ENCODE measurements around the gene NCAN.

NCAN gene

DNA sequence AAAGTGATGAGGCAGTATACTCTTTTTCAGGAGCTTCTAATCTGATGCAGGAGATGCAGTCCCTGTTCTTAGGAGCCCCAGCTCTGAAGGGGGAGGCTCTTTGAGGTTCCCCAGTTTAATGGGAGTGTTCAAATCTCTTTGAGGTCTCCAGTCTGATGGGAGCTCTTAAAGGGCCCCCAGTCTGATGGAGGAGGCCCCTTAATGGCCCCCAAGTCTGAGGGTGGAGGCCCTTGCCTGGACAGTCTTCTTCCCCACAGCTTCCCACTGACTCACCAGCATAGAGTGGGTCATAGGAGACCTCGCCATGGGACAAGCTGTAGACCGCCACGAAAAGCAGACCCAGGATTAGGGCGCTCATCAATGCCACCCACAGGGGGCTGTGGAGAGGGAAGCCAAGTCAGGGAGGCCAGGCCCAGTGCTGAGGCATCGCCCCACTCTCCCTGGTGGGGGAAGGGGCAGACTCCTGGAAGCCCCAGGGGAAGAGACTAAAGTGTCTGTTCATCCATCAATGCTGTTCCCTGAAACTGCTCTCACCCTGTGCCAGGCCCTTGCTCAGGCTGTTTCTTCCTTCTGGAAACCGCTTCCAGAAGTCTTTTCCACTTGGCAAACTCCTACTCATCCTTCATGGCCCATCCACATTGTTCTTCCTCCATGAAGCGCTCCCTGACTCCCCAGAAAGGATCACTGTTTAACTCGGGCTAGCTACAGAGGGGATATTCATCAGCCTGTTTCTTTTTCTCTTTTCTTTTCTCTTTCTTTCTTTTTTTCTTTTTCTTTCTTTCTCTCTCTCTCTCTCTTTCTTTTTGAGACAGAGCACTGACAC, 59.2 kb downstream of the NCAN start:
- Histone ChIP-seq H3K4me3 (ENCODE audit: low read length) (no peak overlapping the region), H3K36me3 (ENCODE audit: control insufficient read depth, insufficient read depth, low read length) (peaks cover 2% of the 10 kb centered on the region; the same call in 1 of the 2 replicates), H3K27me3 (ENCODE audit: control insufficient read depth, insufficient read depth, low read length) (no peaks in the 10 kb centered on the region), H3K9me3 (ENCODE audit: control insufficient read depth, insufficient read depth, low read length) (no peaks in the 10 kb centered on the region), H3K27ac (ENCODE audit: low read length) (no peak overlapping the region), H3K4me1 (ENCODE audit: control insufficient read depth, insufficient read depth, low read length) (peaks cover 4% of the 10 kb centered on the region; the same call in 1 of the 2 replicates)
- no peak for DNase-seq (ENCODE audit: low read depth, low spot score)
- no CpG with 5 or more reads among the region's 8 CpGs for WGBS (ENCODE audit: insufficient coverage, insufficient read length)

DNA sequence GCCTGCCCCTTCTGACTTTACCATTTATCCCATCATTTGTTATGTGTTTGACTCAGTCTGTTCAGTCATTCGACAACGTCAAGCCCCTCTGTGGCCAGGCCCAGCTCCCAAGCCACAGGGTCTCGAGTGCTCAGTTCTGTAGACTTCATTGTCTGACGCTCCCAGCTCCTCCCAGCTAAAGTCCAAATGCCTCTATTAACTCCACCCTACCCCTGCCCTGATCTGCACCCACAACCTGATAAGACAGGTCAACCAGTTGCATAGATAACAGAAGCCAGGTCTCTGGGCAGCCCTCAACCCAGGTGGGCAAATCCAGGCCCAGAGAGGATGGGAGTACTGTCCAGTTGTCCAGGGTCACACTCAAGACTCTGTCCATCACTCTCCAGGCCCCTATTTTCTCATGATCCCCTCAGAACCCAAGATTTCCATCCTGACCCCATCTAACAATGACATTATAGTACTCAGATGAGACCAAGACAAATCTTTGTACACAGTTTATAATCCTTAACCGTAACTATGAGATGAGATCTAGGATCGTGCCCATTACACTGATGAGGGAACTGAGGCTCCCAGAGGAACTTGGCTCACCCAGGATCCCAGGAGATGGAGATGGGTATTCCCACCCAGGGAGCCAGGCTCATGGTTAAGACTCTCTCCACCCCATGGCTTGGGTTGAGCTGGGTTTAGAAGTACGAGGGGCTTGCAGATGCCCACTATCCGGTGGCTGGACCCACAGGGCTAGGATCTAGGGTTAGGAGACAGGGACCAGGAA, 60.3 kb downstream of the NCAN start:
- no peak overlapping the region for H3K27ac ChIP-seq (ENCODE audit: low read length)
- no peak for DNase-seq (ENCODE audit: low read depth, low spot score)
- no peak overlapping the region; the same call in 1 of the 2 replicates for H3K4me3 ChIP-seq (ENCODE audit: low read length)
- H3K9me3 ChIP-seq (ENCODE audit: control insufficient read depth, insufficient read depth, low read length), result no peaks in the 10 kb centered on the region
- H3K27me3 ChIP-seq (ENCODE audit: control insufficient read depth, insufficient read depth, low read length), result no peaks in the 10 kb centered on the region
- peaks cover 4% of the 10 kb centered on the region; the same call in 1 of the 2 replicates for H3K4me1 ChIP-seq (ENCODE audit: control insufficient read depth, insufficient read depth, low read length)
- peaks cover 10% of the 10 kb centered on the region for H3K36me3 ChIP-seq (ENCODE audit: control insufficient read depth, insufficient read depth, low read length)
- no CpG with 5 or more reads among the region's 8 CpGs for WGBS (ENCODE audit: insufficient coverage, insufficient read length)

DNA sequence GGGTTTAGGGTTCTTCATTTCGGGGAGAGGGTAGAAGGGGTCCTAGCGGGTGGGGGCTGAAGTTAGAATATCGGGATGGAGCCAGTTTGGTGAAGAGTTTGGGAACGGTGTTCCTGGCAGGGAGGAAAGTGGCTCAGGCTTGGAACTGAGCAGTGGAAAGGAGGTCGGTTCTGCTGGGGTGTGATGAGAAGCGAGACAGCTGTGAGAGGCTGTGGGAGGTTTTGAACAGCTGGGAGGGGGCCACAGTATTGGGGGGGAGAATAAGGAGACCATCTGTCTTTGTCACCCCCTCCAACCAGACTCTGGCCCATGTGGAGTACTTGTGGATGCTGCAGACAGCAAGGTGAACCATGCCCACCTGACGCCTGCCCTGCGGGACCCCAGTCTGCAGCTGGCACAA, 62.4 kb downstream of the NCAN start:
- Histone ChIP-seq H3K9me3 (ENCODE audit: control insufficient read depth, insufficient read depth, low read length) (no peaks in the 10 kb centered on the region), H3K4me1 (ENCODE audit: control insufficient read depth, insufficient read depth, low read length) (peaks cover 4% of the 10 kb centered on the region; the same call in 1 of the 2 replicates), H3K27ac (ENCODE audit: low read length) (no peak overlapping the region), H3K27me3 (ENCODE audit: control insufficient read depth, insufficient read depth, low read length) (no peaks in the 10 kb centered on the region), H3K36me3 (ENCODE audit: control insufficient read depth, insufficient read depth, low read length) (peaks cover 21% of the 10 kb centered on the region), H3K4me3 (ENCODE audit: low read length) (no peak overlapping the region)
- DNase-seq (ENCODE audit: low read depth, low spot score), result no peak
- no CpG with 5 or more reads among the region's 8 CpGs for WGBS (ENCODE audit: insufficient coverage, insufficient read length)

- no peak for DNase-seq (ENCODE audit: low read depth, low spot score)
- Histone ChIP-seq H3K4me3 (ENCODE audit: low read length) (no peak overlapping the region), H3K27me3 (ENCODE audit: control insufficient read depth, insufficient read depth, low read length) (no peaks in the 10 kb centered on the region), H3K9me3 (ENCODE audit: control insufficient read depth, insufficient read depth, low read length) (no peaks in the 10 kb centered on the region), H3K36me3 (ENCODE audit: control insufficient read depth, insufficient read depth, low read length) (peaks cover 29% of the 10 kb centered on the region), H3K27ac (ENCODE audit: low read length) (no peak overlapping the region), H3K4me1 (ENCODE audit: control insufficient read depth, insufficient read depth, low read length) (peaks cover 4% of the 10 kb centered on the region; the same call in 1 of the 2 replicates)
- no CpG with 5 or more reads among the region's 9 CpGs for WGBS (ENCODE audit: insufficient coverage, insufficient read length)
Observed at GRCh38 chr19:19274716-19275565, 63.2 kb downstream of the NCAN start.

- Histone ChIP-seq H3K4me1 (ENCODE audit: control insufficient read depth, insufficient read depth, low read length) (peaks cover 2% of the 10 kb centered on the region; the same call in 1 of the 2 replicates), H3K27me3 (ENCODE audit: control insufficient read depth, insufficient read depth, low read length) (no peaks in the 10 kb centered on the region), H3K36me3 (ENCODE audit: control insufficient read depth, insufficient read depth, low read length) (peaks cover 30% of the 10 kb centered on the region), H3K4me3 (ENCODE audit: low read length) (no peak overlapping the region), H3K9me3 (ENCODE audit: control insufficient read depth, insufficient read depth, low read length) (no peaks in the 10 kb centered on the region), H3K27ac (ENCODE audit: low read length) (no peak overlapping the region)
- DNase-seq (ENCODE audit: low read depth, low spot score), result no peak
- WGBS (ENCODE audit: insufficient coverage, insufficient read length), result no CpG with 5 or more reads among the region's 12 CpGs
Observed at GRCh38 chr19:19276386-19276785, 64.6 kb downstream of the NCAN start.

DNA sequence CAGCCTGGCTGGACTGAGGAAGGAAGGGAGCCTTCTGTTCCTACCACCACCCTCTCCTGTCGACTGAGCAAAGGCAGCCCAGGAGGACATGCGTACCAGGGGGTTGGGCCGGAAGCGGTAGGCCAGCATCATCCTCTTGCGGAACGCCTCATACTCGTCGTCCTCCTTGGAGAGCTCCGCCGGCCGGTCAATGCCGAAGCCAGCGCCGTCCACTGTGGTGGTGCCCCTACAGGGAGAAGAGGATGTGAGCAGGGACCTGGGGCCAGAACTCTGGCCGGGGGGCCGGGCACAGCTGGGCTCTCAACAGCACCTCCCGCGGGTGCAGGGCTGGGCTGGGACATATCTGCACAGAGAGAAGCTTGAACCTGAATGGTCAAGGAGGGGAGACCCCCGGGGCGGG, 65.1 kb downstream of the NCAN start:
- peaks cover 30% of the 10 kb centered on the region for H3K36me3 ChIP-seq (ENCODE audit: control insufficient read depth, insufficient read depth, low read length)
- no CpG with 5 or more reads among the region's 20 CpGs for WGBS (ENCODE audit: insufficient coverage, insufficient read length)

GRCh38 chr19:19278315-19278714, 66.6 kb downstream of the NCAN start:
- no peak for DNase-seq (ENCODE audit: low read depth, low spot score)
- no peak overlapping the region for H3K27ac ChIP-seq (ENCODE audit: low read length)
- H3K4me3 ChIP-seq (ENCODE audit: low read length), result no peak overlapping the region
- no peaks in the 10 kb centered on the region for H3K9me3 ChIP-seq (ENCODE audit: control insufficient read depth, insufficient read depth, low read length)
- peaks cover 30% of the 10 kb centered on the region for H3K36me3 ChIP-seq (ENCODE audit: control insufficient read depth, insufficient read depth, low read length)
- no peaks in the 10 kb centered on the region for H3K27me3 ChIP-seq (ENCODE audit: control insufficient read depth, insufficient read depth, low read length)
- no peaks in the 10 kb centered on the region for H3K4me1 ChIP-seq (ENCODE audit: control insufficient read depth, insufficient read depth, low read length)
- WGBS (ENCODE audit: insufficient coverage, insufficient read length), result no CpG with 5 or more reads among the region's 7 CpGs

More for the DNA sequence above, 65.1 kb downstream of the NCAN start:
- Histone ChIP-seq H3K27me3 (ENCODE audit: control insufficient read depth, insufficient read depth, low read length) (no peaks in the 10 kb centered on the region), H3K4me1 (ENCODE audit: control insufficient read depth, insufficient read depth, low read length) (peaks cover 2% of the 10 kb centered on the region; the same call in 1 of the 2 replicates), H3K4me3 (ENCODE audit: low read length) (no peak overlapping the region), H3K9me3 (ENCODE audit: control insufficient read depth, insufficient read depth, low read length) (no peaks in the 10 kb centered on the region), H3K27ac (ENCODE audit: low read length) (no peak overlapping the region)
- DNase-seq (ENCODE audit: low read depth, low spot score), result no peak

DNA sequence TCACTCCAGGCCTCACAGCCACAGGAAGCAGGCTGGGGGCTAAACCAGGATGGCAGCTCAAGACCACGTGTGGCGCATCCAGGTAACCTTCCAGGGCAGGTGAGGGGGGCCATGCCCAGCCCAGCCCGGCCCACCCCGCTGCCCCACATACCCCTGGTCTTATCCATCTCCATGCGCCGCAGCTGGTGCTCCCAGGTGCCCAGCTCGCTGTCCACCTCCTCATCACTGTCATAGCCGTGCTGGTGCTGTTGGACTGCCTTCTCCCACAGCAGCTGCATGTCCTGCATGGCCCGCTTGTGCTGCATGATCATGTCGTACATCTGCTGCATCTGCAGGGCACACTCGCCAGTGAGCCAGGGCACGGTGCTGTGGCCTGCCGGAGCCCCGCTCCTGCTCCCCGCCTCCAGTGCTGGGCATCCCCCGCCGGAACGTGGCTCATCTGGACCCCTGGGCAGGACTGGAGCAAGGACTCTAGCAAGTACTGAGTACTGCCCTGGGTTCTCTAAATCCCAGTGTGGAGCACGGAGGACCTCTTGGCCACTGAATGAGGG, 67.4 kb downstream of the NCAN start:
- Histone ChIP-seq H3K9me3 (ENCODE audit: control insufficient read depth, insufficient read depth, low read length) (no peaks in the 10 kb centered on the region), H3K4me3 (ENCODE audit: low read length) (no peak overlapping the region), H3K36me3 (ENCODE audit: control insufficient read depth, insufficient read depth, low read length) (peaks cover 30% of the 10 kb centered on the region), H3K27ac (ENCODE audit: low read length) (no peak overlapping the region), H3K4me1 (ENCODE audit: control insufficient read depth, insufficient read depth, low read length) (no peaks in the 10 kb centered on the region), H3K27me3 (ENCODE audit: control insufficient read depth, insufficient read depth, low read length) (no peaks in the 10 kb centered on the region)
- no peak for DNase-seq (ENCODE audit: low read depth, low spot score)
- no CpG with 5 or more reads among the region's 19 CpGs for WGBS (ENCODE audit: insufficient coverage, insufficient read length)

DNA sequence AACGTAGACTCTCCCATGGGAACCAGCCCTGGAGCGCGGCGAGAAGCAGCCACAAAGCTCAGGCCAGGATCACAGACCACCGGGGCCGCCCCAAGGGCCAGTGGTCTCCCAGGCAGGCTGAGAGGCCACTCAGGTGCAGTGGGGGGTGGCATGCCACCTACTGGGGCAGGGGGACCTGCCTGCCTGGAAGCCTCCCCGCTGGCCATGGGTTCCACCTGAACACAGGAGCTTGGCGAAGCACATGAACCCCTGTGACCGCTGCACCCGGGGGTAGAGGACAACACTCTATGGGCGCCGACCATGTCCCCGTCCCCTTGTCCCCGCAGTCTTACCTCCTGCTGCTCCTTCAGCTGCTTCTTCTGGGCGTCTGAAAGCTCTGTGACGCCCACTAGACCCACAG, 68.1 kb downstream of the NCAN start:
- H3K27ac ChIP-seq (ENCODE audit: low read length), result no peak overlapping the region
- H3K27me3 ChIP-seq (ENCODE audit: control insufficient read depth, insufficient read depth, low read length), result no peaks in the 10 kb centered on the region
- H3K4me1 ChIP-seq (ENCODE audit: control insufficient read depth, insufficient read depth, low read length), result no peaks in the 10 kb centered on the region
- no peaks in the 10 kb centered on the region for H3K9me3 ChIP-seq (ENCODE audit: control insufficient read depth, insufficient read depth, low read length)
- H3K4me3 ChIP-seq (ENCODE audit: low read length), result no peak overlapping the region
- no peak for DNase-seq (ENCODE audit: low read depth, low spot score)
- H3K36me3 ChIP-seq (ENCODE audit: control insufficient read depth, insufficient read depth, low read length), result peaks cover 30% of the 10 kb centered on the region
- no CpG with 5 or more reads among the region's 16 CpGs for WGBS (ENCODE audit: insufficient coverage, insufficient read length)

DNA sequence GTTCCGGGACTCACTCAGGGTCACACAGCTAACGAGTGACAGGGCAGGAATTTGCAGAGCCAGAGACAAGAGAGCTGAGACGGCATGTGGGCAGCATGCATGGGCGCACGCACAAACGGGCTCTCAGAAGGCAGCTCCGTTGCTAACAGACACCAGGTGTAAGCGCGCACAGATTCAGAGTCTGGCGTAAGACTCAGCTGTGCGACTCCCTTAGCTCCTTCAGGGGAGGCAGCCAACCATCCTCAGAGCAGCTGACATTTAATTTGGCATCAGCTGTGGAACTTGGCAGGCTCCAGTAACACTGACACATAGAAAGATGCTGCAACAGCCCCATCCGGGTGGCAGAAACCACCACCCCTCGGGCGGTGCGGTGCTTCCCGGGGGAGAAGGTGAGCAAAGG, 68.8 kb downstream of the NCAN start:
- Histone ChIP-seq H3K4me3 (ENCODE audit: low read length) (no peak overlapping the region), H3K9me3 (ENCODE audit: control insufficient read depth, insufficient read depth, low read length) (no peaks in the 10 kb centered on the region), H3K27ac (ENCODE audit: low read length) (no peak overlapping the region), H3K4me1 (ENCODE audit: control insufficient read depth, insufficient read depth, low read length) (no peaks in the 10 kb centered on the region), H3K27me3 (ENCODE audit: control insufficient read depth, insufficient read depth, low read length) (no peaks in the 10 kb centered on the region), H3K36me3 (ENCODE audit: control insufficient read depth, insufficient read depth, low read length) (peaks cover 30% of the 10 kb centered on the region)
- no peak for DNase-seq (ENCODE audit: low read depth, low spot score)
- WGBS (ENCODE audit: insufficient coverage, insufficient read length), result no CpG with 5 or more reads among the region's 16 CpGs

Measured in iPS DF 6.9 (cell line).